Peyer's patch (tissue), 4 donors: Measurements from ENCODE around the gene GPSM3. TPM values are rescaled to one million over a fixed set of nuclear protein-coding genes. Genes with fewer than 3 reads are reported as not detected.

ENCODE experiments used
- DNase-seq, 3 donors: peaks; one replicate each; pipeline ENCODE4 v3.0.0-alpha.2; 2017 to 2019
- H3K27ac ChIP-seq, 4 donors: fragments of 200-600 bp; sonication (generic); one replicate each; pipeline ENCODE4 v1.5.1; 2016 to 2019
- H3K27me3 ChIP-seq, 2 donors: fragments of 200-600 bp; sonication (generic); one replicate each; pipeline ENCODE4 v1.5.1; 2019
- H3K36me3 ChIP-seq, 3 donors: fragments of 200-600 bp; sonication (generic); one replicate each; pipeline ENCODE4 v1.5.1; 2016 to 2019
- H3K4me1 ChIP-seq, 4 donors: fragments of 200-600 bp; sonication (generic); one replicate each; pipeline ENCODE4 v1.5.1; 2016 to 2019
- H3K4me3 ChIP-seq, 4 donors: fragments of 200-600 bp; sonication (generic); 1 replicate in 3 of 4; 2 replicates in 1 of 4; pipeline ENCODE4 v1.5.1; 2016 to 2019; ENCODE audit warnings: mild to moderate bottlenecking in 1 of 4
- H3K9me3 ChIP-seq, 4 donors: fragments of 200-600 bp; sonication (generic); one replicate each; pipeline ENCODE4 v1.5.1; 2016 to 2019; ENCODE audit warnings: mild to moderate bottlenecking in 1 of 4
- CTCF ChIP-seq, 6 experiments: fragments of 450-650 bp in 4 of 6; fragments of 200-600 bp in 2 of 6; sonication (generic) in 1 of 6; IDR thresholded peaks; one replicate each; pipeline ENCODE4 v1.5.1; 2017 to 2019; ENCODE audit warnings: antibody characterized with exemption in 6 of 6, mild to moderate bottlenecking in 3 of 6, moderate library complexity in 1 of 6
- POLR2A ChIP-seq, 2 donors: fragments of 450-650 bp; IDR thresholded peaks; one replicate each; pipeline ENCODE4 v1.5.1; 2017; ENCODE audit warnings: antibody characterized with exemption in 2 of 2, mild to moderate bottlenecking in 2 of 2, moderate library complexity in 2 of 2
- total RNA-seq, 4 donors: library from RNA; depleted of rRNA; stranded (reverse); fragments of >200 nt; gene quantifications; one replicate each; pipeline ENCODE4 v1.1.0, GENCODE V29; 2016

The GPSM3 gene
- total RNA-seq, 4 donors from 2014 or later, result 5.3 to 38.8 (median 10.3) TPM

GRCh38 chr6:32173051-32173727 lies 19.3 kb downstream of the GPSM3 start:
- Histone ChIP-seq H3K27ac (no peak overlapping the region), H3K27me3 (no peaks in the 10 kb centered on the region), H3K4me3 (no peak overlapping the region), H3K4me1 (peaks cover 0 to 22% (median 7%) of the 10 kb centered on the region in 4 donors), H3K36me3 (peaks cover 0 to 25% (median 0%) of the 10 kb centered on the region in 3 donors), H3K9me3 (no peaks in the 10 kb centered on the region)
- TF ChIP-seq CTCF (IDR thresholded peaks at IDR 0.05) (no peak), POLR2A (IDR thresholded peaks at IDR 0.05) (no peak)
- no peak for DNase-seq

DNA sequence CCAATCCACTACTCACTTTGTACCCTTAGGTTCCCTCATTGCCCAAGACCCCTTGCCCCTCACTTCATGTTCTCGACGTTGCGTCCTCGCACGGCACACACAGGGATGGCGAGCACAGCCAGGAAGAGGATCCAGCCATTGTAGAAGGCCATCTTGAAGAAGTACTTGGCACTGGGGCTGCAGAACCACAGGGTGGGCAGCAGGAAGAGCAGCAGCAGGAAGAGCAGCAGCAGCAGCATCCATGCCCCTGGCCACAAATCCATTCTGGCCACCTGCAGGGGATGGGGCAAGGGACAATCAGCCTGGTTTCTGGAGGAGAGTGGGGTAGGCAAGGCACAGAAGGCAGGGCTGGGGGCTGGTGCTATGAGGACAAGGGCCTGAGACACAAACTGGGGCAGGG lies 21.2 kb downstream of the GPSM3 start:
- Histone ChIP-seq H3K4me1 (peaks cover 0 to 14% (median 3%) of the 10 kb centered on the region in 4 donors), H3K36me3 (peaks cover 0 to 41% (median 0%) of the 10 kb centered on the region in 3 donors), H3K27me3 (no peaks in the 10 kb centered on the region), H3K9me3 (no peaks in the 10 kb centered on the region), H3K27ac (no peak overlapping the region), H3K4me3 (no peak overlapping the region)
- DNase-seq, result no peak
- no peak for TF ChIP-seq CTCF (IDR thresholded peaks at IDR 0.05)
- no peak for TF ChIP-seq POLR2A (IDR thresholded peaks at IDR 0.05)

DNA sequence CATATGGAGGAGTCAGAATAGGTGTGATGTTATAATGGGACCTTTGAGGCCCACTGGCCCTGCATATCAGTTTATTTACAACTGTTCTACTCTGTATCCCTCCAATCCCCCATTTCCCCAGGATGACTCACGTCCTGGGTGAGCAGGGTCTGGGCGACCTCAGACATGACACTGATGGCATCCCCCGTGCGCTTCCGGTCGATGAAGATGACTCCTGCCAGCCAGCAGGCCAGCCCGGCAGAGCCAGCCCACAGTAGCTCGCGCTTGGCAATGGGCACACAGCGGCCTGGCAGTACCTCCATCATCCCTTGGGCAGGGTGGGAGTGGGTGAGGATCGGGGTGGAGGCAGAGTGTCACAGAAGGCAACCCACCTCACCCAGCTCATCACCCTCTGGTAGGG lies 22.1 kb downstream of the GPSM3 start:
- peaks cover 0 to 11% (median 3%) of the 10 kb centered on the region in 4 donors for H3K4me1 ChIP-seq
- no peak for TF ChIP-seq CTCF (IDR thresholded peaks at IDR 0.05)
- no peak for TF ChIP-seq POLR2A (IDR thresholded peaks at IDR 0.05)
- no peak overlapping the region for H3K27ac ChIP-seq
- H3K9me3 ChIP-seq, result no peaks in the 10 kb centered on the region
- DNase-seq, result peak in 1 of 3 donors; percentile 21
- no peaks in the 10 kb centered on the region for H3K27me3 ChIP-seq
- no peak overlapping the region for H3K4me3 ChIP-seq
- H3K36me3 ChIP-seq, result peaks cover 0 to 44% (median 0%) of the 10 kb centered on the region in 3 donors

DNA sequence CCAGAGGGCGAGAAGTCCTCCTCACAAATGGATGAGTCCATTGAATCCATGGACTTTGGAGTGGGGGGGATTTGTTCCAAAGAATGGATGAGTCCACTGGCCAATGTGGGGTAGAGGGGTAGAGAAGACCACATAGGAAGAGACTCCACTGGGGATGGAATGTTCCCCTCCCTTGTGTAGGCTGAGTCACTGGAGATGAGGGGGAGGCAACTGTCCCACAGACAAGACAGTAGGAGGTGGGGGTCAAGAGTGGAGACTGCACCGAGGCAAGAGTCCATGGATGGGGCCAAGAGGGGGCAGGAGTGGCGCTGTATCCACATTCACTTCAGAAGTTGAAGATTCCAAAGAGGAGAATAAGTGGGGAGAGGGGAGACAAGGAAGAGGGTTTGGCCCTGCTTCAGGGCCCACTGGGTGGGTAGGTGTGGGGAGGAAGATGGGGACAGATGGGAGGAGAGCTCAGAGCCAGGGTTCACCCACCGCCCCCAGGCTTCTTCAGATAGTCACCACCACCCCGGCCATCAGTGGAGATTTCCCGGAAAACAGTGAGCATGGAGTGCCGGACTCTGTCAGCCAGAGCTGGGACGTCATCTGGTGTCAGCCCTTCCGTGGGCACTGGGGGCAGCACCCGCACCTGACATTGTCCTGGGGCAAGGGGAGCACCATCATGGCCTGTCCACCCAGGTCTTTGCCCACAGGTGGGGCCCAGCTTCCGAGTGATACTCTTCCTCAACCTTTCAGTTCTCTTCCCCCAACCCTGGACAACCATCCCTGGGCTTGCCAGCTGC lies 23.4 kb downstream of the GPSM3 start:
- no peak overlapping the region for H3K4me3 ChIP-seq
- TF ChIP-seq CTCF (IDR thresholded peaks at IDR 0.05), result no peak
- TF ChIP-seq POLR2A (IDR thresholded peaks at IDR 0.05), result no peak
- no peaks in the 10 kb centered on the region for H3K27me3 ChIP-seq
- H3K36me3 ChIP-seq, result peaks cover 0 to 44% (median 0%) of the 10 kb centered on the region in 3 donors
- DNase-seq, result peak in 1 of 3 donors; percentile 23
- H3K9me3 ChIP-seq, result no peaks in the 10 kb centered on the region
- H3K4me1 ChIP-seq, result peaks cover 0 to 4% (median 0%) of the 10 kb centered on the region in 4 donors
- no peak overlapping the region for H3K27ac ChIP-seq

DNA sequence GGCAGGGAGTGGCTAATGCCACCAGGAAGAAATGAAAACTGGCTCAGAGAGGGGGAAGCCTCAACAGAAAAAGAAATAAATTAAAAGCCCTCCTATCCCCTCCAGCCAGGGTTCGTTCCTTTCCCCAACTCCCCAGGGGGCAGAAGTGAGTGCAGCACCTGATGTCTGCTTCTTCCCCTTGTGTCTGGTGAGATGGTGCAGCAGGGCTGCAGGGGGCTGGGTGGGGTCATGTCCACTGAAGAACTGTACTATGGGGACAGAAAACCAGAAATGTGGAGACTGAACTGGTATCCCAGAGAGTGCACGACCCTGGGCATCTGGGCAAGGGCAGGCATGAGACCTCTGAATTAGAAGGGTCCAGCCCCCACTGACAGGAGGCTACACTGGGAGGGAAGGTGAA lies 24.1 kb downstream of the GPSM3 start:
- no peak for TF ChIP-seq POLR2A (IDR thresholded peaks at IDR 0.05)
- TF ChIP-seq CTCF (IDR thresholded peaks at IDR 0.05), result no peak
- Histone ChIP-seq H3K36me3 (peaks cover 0 to 44% (median 0%) of the 10 kb centered on the region in 3 donors), H3K4me3 (no peak overlapping the region), H3K27ac (no peak overlapping the region), H3K27me3 (no peaks in the 10 kb centered on the region), H3K4me1 (peaks cover 0 to 4% (median 0%) of the 10 kb centered on the region in 4 donors), H3K9me3 (no peaks in the 10 kb centered on the region)
- DNase-seq, result peak in 1 of 3 donors; percentile 16
